Muscle of back (tissue), 13 donors: ENCODE results near the gene HRH1. TPM values are rescaled to one million over a fixed set of nuclear protein-coding genes. Genes with fewer than 3 reads are reported as not detected.
A peak's percentile ranks its signal among the peaks of the same experiment; 100 is the strongest.
"Not testable (repeated sequence)": the region's sequence is repeated elsewhere in the genome, so short reads cannot be mapped to it uniquely, and the experiment has no call there.

ENCODE experiments used
- DNase-seq, 3 donors: peaks; one replicate each; pipeline versions ENCODE4 v3.0.0 to v3.0.0-alpha.2; 2013
- long read RNA-seq, 9 donors: transcript quantifications; one replicate each; lab custom pipeline, GENCODE V29; 2026
- polyA plus RNA-seq, 10 donors: library from polyadenylated mRNA; unstranded; fragments of 120-200 nt; gene quantifications; one replicate each; pipeline ENCODE4 v1.2.1, GENCODE V29; 2013; ENCODE audit not compliant: insufficient read length in 10 of 10

The HRH1 gene
- 1 to 10 TPM; 3.1 to 5.2 (median 4.3) TPM for polyA plus RNA-seq
- long read RNA-seq, donor 1, full-length matches to known transcripts = 2 of 2 reads
- long read RNA-seq, donor 1, partial matches to known transcripts = 0 of 2 reads
- long read RNA-seq, donor 1, other reads (novel, unspliced or antisense) = 0 of 2 reads
- long read RNA-seq, donor 2, full-length matches to known transcripts = 1 of 1 reads
- long read RNA-seq, donor 2, partial matches to known transcripts = 0 of 1 reads
- long read RNA-seq, donor 2, other reads (novel, unspliced or antisense) = 0 of 1 reads
- long read RNA-seq, donor 3 = 0 reads
- long read RNA-seq, donor 4, full-length matches to known transcripts = 2 of 2 reads
- long read RNA-seq, donor 4, partial matches to known transcripts = 0 of 2 reads
- long read RNA-seq, donor 4, other reads (novel, unspliced or antisense) = 0 of 2 reads
- long read RNA-seq, donor 5, full-length matches to known transcripts = 1 of 1 reads
- long read RNA-seq, donor 5, partial matches to known transcripts = 0 of 1 reads
- long read RNA-seq, donor 5, other reads (novel, unspliced or antisense) = 0 of 1 reads
- long read RNA-seq, donor 6, full-length matches to known transcripts = 1 of 1 reads
- long read RNA-seq, donor 6, partial matches to known transcripts = 0 of 1 reads
- long read RNA-seq, donor 6, other reads (novel, unspliced or antisense) = 0 of 1 reads
- long read RNA-seq, donor 7 = 0 reads
- long read RNA-seq, donor 8 = 0 reads
- long read RNA-seq, donor 9 = 0 reads

GRCh38 chr3:11154036-11154952 lies at the start of gene HRH1:
HRH1 (plus strand) TSS chr3:11154493; CDS start chr3:11259038, 104,545 bp downstream.
- peak in 2 of 3 donors; percentile 30 to 63 for DNase-seq

- not testable (repeated sequence) for DNase-seq
These were observed 41.0 kb upstream of the HRH1 start for GRCh38 chr3:11113316-11113715.

GRCh38 chr3:11115548-11115947 lies 38.7 kb upstream of the HRH1 start:
- DNase-seq = no peak

DNA sequence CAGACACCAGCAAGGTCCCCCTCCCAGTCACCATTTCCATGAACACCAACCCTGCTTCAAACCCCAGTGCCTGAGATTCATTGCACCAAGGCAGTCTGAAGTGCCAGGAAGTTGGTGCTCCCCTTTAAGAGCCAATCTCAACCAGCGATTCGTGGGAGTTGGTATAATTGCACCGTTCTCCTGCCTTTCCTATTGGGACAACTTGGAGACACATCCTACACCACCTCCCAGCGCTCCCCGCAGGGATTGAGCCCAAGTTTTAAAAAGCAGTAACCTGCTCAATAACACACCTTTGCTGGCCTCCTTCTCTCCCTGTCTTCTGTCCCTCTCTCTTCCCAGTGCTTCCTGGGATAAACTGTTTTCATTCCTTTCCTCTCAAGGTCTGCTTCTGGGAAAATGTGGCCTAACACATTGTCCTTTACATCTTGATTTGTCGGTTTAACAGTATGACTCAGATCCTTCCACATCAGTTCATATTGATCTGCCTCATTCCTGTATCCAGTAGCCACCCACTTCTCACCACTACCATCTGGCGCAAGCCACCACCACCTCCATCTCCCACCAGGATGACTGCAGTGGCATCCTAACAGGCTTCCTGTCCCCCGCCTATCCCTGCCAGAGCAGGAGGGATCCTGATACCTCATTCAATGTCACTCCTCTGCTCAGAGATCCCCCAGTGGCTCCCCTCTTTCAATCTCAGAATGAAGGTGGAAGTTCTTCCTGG lies 37.8 kb upstream of the HRH1 start:
- DNase-seq = no peak

DNA sequence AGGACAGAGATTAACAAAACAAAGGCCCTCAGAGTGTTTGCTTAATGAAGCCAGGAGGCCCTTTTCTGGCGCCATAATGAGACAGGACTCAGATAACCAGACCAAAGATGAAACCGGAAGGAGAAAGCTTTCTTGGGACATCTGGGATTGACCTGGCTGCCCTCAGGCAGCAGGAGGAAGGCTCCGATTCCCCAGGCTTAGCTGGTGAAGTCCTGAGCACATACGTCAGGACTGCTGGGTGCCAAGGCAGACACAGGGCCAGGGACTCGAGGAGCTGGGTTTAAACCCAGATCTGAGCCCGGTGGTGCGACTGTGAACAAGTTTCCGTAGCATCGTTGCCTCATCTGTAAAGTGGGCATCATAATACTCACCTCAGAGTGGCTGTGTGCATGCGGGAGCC lies 36.7 kb upstream of the HRH1 start:
- DNase-seq = no peak

- peak in 1 of 3 donors; percentile 18 for DNase-seq
These were observed 36.1 kb upstream of the HRH1 start for GRCh38 chr3:11118181-11118682.

- no peak for DNase-seq
These were observed 34.0 kb upstream of the HRH1 start for GRCh38 chr3:11120091-11120805.

- DNase-seq = no peak
These were observed 27.6 kb upstream of the HRH1 start for GRCh38 chr3:11126653-11127052.

- no peak for DNase-seq
These were observed 25.3 kb upstream of the HRH1 start for GRCh38 chr3:11128682-11129632.

GRCh38 chr3:11130385-11130784 lies 23.9 kb upstream of the HRH1 start:
- no peak for DNase-seq

DNA sequence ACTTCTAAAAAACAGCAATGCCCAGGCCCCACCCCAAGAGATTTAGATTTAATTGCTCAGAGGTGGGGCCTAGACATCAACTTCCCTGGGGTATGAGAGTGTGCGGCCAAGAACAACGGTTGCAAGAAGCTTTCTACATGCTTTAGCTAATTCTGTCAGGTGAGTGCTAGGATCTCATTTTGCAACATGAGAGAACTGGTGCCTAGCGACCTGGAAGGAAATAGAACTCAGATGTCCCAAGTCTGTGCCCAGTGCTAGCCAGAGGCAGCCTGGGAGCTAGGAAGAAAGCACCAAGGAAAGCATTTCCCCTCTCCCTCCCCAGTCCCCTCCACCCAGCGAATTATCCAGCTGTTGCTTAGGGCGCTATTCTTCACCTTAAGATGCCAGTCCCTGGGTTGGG lies 22.9 kb upstream of the HRH1 start:
- no peak for DNase-seq

DNA sequence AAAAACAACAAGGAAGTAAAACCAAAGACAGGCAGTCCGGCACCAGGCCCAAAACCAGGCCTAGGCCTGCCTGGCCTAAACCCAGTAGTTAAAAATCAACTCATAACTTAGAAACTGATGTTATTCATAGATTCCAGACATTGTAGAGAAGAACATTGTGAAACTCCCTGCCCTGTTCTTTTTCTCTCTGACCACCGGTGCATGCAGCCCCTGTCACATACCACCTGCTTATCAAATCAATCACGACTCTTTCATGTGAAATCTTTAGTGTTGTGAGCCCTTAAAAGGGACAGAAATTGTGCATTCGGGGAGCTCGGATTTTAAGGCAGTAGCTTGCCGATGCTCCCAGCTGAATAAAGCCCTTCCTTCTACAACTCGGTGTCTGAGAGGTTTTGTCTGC lies 22.4 kb upstream of the HRH1 start:
- not testable (repeated sequence) for DNase-seq

- DNase-seq = no peak
These were observed 21.4 kb upstream of the HRH1 start for GRCh38 chr3:11132861-11133260.

- DNase-seq = no peak
These were observed 19.5 kb upstream of the HRH1 start for GRCh38 chr3:11134794-11135193.

- DNase-seq = no peak
These were observed 18.2 kb upstream of the HRH1 start for GRCh38 chr3:11136116-11136515.

DNA sequence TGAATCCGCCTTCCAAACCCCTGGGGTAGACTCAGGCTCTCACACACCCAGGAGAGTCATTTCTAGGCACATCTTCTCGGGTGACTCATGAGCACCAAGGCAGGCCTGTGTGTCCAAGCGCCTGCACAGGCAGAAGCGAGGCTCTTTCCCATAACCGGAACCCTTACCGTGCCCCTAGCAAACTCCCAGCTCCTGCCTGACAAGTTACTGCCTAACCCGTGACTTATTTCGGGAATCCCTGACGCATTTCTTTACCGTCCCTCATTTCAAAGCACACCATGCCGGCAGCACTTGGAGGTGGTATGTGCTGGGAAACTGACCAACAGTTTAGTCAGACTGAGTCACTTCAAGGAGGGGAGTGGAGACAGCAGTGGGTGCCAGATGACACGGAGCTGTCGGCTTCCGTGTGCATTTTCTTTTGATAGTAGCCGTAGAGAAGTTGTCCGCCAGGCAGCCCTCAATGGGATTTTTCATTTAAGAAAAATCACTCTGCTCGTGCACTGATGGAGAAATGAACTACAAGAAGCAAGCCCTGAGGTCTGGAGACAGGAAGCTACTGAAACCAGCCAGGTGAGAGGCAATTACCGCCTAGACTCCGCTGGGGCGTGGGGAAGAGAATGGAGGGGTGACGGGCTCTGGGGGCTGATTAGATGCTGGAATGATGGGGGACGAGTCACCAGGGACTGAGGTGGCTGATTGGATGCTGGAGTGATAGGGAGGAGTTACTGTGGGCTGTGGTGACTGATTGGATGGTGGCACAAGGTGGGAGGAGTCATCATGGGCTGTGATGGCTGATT lies 17.3 kb upstream of the HRH1 start:
- peak; percentile 62 to 99 (median 67) for DNase-seq

GRCh38 chr3:11137627-11137959 lies 16.7 kb upstream of the HRH1 start:
- DNase-seq = no peak

- no peak for DNase-seq
These were observed 15.9 kb upstream of the HRH1 start for GRCh38 chr3:11138371-11138770.
